Measurements from ENCODE around the gene GFRA1.

The GFRA1 gene

DNA sequence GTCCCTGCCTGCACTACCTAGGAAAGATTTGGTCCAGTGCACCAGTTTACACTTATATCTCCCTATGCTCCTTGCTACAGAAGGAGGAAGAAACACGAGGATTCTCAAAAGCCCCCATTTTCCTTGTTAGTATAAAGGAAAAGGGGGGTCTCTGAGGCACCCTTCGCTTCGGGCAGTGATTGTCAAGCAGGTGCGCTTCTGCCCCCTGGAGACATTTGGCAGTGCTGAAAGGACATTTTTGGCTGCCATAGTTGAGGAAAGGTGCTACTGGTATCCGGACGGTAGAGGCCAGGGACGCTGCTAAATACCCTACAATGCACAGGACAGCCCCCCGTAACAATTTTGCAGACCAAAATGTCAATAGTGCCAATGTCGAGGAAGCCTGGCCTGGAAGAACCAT is 193.7 kb downstream of the GFRA1 start:
- TF ChIP-seq, protein P1, sequence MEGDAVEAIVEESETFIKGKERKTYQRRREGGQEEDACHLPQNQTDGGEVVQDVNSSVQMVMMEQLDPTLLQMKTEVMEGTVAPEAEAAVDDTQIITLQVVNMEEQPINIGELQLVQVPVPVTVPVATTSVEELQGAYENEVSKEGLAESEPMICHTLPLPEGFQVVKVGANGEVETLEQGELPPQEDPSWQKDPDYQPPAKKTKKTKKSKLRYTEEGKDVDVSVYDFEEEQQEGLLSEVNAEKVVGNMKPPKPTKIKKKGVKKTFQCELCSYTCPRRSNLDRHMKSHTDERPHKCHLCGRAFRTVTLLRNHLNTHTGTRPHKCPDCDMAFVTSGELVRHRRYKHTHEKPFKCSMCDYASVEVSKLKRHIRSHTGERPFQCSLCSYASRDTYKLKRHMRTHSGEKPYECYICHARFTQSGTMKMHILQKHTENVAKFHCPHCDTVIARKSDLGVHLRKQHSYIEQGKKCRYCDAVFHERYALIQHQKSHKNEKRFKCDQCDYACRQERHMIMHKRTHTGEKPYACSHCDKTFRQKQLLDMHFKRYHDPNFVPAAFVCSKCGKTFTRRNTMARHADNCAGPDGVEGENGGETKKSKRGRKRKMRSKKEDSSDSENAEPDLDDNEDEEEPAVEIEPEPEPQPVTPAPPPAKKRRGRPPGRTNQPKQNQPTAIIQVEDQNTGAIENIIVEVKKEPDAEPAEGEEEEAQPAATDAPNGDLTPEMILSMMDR (IDR thresholded peaks at IDR 0.05) = no peak

DNA sequence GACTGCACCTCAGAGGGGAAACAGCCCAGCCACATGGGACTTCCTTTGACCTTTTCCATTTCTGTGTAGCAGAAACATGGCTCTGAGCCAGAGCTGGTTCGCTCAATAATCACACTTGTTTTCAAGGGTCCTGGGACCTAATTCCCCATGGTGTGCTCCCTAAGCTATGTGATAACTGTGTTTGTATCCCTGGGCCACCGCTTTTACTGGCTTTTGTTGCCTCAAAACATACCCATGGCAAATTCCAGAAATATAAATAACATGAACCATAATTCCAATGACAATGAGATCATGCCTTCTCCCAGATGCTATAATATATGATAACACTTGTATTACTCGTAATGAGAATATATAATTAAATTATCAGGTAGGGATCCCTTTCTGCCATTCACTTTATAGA is 196.4 kb downstream of the GFRA1 start:
- TF ChIP-seq, protein P1 (IDR thresholded peaks at IDR 0.05) = no peak

DNA sequence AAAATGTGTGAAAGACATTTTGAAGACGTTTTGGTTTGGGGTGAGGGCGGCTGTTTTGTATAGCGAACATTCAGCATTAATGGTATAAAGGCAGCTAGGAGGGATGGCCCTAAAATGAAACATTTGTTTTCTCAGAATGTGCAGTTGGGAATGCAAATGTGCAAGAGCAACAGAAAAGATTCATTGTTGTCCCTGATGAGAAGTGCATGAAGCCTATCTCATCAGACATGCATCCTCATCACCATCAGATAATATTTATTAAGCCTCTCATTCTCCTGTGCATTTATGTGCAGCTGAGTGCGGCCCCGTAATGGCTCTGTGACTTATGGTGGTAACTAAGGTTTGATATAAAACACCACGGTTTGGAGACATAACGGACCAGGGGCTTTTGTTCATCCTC is 199.5 kb downstream of the GFRA1 start:
- TF ChIP-seq, protein P1 (IDR thresholded peaks at IDR 0.05) = no peak

DNA sequence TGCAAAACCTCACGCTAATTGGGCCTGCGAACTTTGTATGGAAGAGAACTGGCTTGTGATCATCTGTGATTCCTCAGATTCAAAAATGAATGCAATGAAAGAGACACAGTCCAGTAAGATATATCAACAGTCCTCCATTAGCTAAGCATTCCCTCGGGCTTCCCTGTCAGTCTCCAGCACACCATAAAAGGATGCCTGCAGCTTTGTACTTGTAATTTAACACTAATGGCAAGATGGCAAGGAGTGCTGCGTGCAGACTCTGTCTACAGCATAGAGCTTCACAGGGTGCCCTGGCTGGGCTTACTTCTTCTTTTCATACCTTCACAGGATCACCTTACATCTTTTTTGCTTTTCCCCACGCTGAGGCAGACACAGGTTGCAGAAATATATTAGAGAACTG is 200.0 kb downstream of the GFRA1 start:
- TF ChIP-seq, protein P1 (IDR thresholded peaks at IDR 0.05) = no peak

DNA sequence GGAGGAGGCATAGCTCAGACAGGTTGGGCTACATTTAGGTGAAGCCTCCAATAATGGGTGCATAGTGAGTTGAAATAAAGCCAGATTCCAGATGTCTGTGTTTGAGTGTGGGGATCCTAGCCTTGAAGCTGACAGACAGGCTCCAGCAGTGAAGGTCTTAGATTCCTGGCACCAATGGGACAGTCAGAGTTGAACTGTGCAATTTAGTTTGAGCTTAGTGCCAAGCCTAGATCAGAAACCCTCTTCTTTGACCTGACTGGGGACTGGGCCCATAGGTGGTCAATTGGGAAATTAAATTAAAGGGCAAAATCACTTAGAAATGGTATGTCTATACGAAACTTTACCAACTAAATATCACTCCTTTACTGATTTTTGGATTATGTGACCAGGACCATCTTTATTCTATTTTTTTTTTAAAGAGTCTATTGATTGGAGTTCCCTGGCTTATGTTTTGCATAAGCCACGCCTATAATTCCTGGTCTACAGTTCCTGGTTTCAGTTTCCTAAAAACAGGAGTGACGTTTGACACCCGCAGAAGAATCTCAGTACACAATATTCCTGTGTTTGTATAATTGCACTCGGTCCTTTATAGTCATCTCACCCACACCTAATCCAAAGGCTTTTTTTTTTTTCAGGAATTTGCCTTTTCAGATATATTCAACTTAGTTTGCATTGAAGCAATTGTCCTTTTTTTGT is 201.4 kb downstream of the GFRA1 start:
- TF ChIP-seq, protein P1 (IDR thresholded peaks at IDR 0.05) = no peak

DNA sequence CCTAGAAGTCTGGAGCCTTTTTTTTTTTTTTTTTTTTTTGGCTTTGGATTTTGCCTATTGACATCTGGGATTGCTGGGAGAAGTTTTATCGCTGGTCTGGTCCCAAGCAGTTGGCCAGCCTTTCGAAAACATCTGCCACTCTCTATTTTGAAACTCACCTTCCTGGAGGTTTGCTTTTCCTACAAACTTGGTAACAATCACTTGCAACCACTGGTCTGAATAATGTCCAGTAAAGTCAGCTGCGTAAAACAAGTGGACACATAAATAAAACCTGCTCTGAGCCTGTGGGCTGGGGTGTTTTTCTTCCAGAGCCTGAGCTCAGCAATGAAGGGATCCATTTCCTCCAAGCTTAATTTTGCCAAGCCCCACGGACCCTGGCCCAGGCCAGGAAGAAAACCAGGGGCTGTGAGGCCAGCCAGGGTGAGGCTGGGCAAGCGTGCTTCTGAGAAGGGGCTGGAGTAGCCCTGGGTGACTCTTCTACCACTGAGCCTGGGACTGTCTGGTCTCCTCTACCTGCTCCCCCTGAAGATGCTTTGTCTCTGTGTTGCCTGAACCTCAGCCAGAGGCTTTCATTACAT is 202.2 kb downstream of the GFRA1 start:
- TF ChIP-seq, protein P1 (IDR thresholded peaks at IDR 0.05) = no peak

DNA sequence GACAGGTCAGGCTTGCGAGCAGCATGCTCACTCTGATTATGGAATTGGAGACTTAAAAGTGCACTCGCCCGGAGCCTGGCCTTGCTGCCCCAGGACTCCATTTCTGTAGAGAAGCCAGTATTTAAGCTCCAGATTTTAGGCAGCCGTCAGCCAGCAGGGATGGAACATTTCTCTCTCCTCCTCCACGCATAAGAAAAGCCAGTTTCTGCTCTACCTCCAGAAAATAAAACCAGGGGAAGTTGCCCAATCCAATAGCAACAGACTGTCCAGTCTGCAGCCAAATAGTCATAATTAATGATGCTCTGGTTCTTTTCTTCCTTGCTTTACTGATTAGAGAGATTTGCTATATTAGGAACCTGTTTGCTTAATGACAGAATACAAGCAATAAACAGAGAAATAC is 203.2 kb downstream of the GFRA1 start:
- TF ChIP-seq, protein P1 (IDR thresholded peaks at IDR 0.05) = no peak

Measured in LNCAP (cell line).